Measurements from ENCODE around the gene MFF.

MFF gene

GRCh38 chr2:227324995-227325838, at the start of gene MFF:
Gene MFF (plus strand): TSS chr2:227325251. CDS start chr2:227330666, 5,415 bp downstream.
- peak within 1 kb of the TSS; percentile 95 for H3K27ac ChIP-seq
- H3K36me3 ChIP-seq = peaks cover 7% of the 10 kb centered on the region
- DNase-seq = peak; percentile 94
- H3K4me3 ChIP-seq (ENCODE audit: low read depth, low read length) = peak within 1 kb of the TSS; percentile 83
- peak; percentile 59 for TF ChIP-seq CTCF (IDR thresholded peaks at IDR 0.05; ENCODE audit: low read depth, low read length)
- H3K9me3 ChIP-seq (ENCODE audit: severe bottlenecking) = peaks cover 6% of the 10 kb centered on the region
- H3K27me3 ChIP-seq (ENCODE audit: insufficient read depth, low read depth, severe bottlenecking) = no peaks in the 10 kb centered on the region

GRCh38 chr2:227280895-227281294, 44.2 kb upstream of the MFF start:
- Histone ChIP-seq H3K9me3 (ENCODE audit: severe bottlenecking) (no peaks in the 10 kb centered on the region), H3K27ac (no peak overlapping the region), H3K4me3 (ENCODE audit: low read depth, low read length) (no peak overlapping the region), H3K36me3 (no peaks in the 10 kb centered on the region), H3K27me3 (ENCODE audit: insufficient read depth, low read depth, severe bottlenecking) (no peaks in the 10 kb centered on the region)
- no peak for DNase-seq
- no peak for TF ChIP-seq CTCF (IDR thresholded peaks at IDR 0.05; ENCODE audit: low read depth, low read length)

GRCh38 chr2:227285741-227286236, 39.3 kb upstream of the MFF start:
- TF ChIP-seq CTCF (IDR thresholded peaks at IDR 0.05; ENCODE audit: low read depth, low read length) = no peak
- H3K9me3 ChIP-seq (ENCODE audit: severe bottlenecking) = no peaks in the 10 kb centered on the region

GRCh38 chr2:227287771-227288170, 37.3 kb upstream of the MFF start:
- no peak for TF ChIP-seq CTCF (IDR thresholded peaks at IDR 0.05; ENCODE audit: low read depth, low read length)
- no peak overlapping the region for H3K4me3 ChIP-seq (ENCODE audit: low read depth, low read length)
- H3K27ac ChIP-seq = no peak overlapping the region
- no peak for DNase-seq
- no peaks in the 10 kb centered on the region for H3K9me3 ChIP-seq (ENCODE audit: severe bottlenecking)
- no peaks in the 10 kb centered on the region for H3K36me3 ChIP-seq
- no peaks in the 10 kb centered on the region for H3K27me3 ChIP-seq (ENCODE audit: insufficient read depth, low read depth, severe bottlenecking)

More at GRCh38 chr2:227285741-227286236, 39.3 kb upstream of the MFF start:
- Histone ChIP-seq H3K4me3 (ENCODE audit: low read depth, low read length) (no peak overlapping the region), H3K36me3 (no peaks in the 10 kb centered on the region), H3K27me3 (ENCODE audit: insufficient read depth, low read depth, severe bottlenecking) (no peaks in the 10 kb centered on the region), H3K27ac (no peak overlapping the region)
- no peak for DNase-seq

- H3K4me3 ChIP-seq (ENCODE audit: low read depth, low read length) = no peak overlapping the region
Measured at GRCh38 chr2:227292314-227292713, 32.7 kb upstream of the MFF start.

More at GRCh38 chr2:227292314-227292713, 32.7 kb upstream of the MFF start:
- H3K9me3 ChIP-seq (ENCODE audit: severe bottlenecking) = no peaks in the 10 kb centered on the region
- H3K27ac ChIP-seq = no peak overlapping the region
- no peaks in the 10 kb centered on the region for H3K36me3 ChIP-seq
- DNase-seq = no peak
- no peaks in the 10 kb centered on the region for H3K27me3 ChIP-seq (ENCODE audit: insufficient read depth, low read depth, severe bottlenecking)
- TF ChIP-seq CTCF (IDR thresholded peaks at IDR 0.05; ENCODE audit: low read depth, low read length) = no peak

Measured in WERI-Rb-1 (cell line).